H1 (cell line): ENCODE measurements around the gene MELK. TPM values are rescaled to one million over a fixed set of nuclear protein-coding genes. Genes with fewer than 3 reads are reported as not detected.

Source experiments
- SAP30 ChIP-seq: fragments of 300-600 bp; sonication (generic); IDR thresholded peaks from 2 replicates; pipeline ENCODE4 v1.7.1; 2012; ENCODE audit warnings: low read length, moderate library complexity, mild to moderate bottlenecking, inconsistent platforms; ENCODE audit not compliant: insufficient read depth, insufficient replicate concordance
- polyA plus RNA-seq, 7 experiments: library from polyadenylated mRNA; depleted of rRNA in 3 of 7; stranded (reverse) in 5 of 7; unstranded in 2 of 7; fragments of >200 nt in 5 of 7; fragments of 200-250 nt in 2 of 7; gene quantifications; 1 replicate in 5 of 7; 2 replicates in 1 of 7; 4 replicates in 1 of 7; pipeline versions ENCODE4 v1.2.1 to v1.2.3, GENCODE V29; 2011 to 2013; ENCODE audit warnings: missing spikeins in 2 of 7, mixed read lengths in 2 of 7
- total RNA-seq: library from RNA; stranded (reverse); fragmentation: NEBNext Ultra II Directional; extraction: Animal tissue kit (Norgen Biotek cat#: 25700); gene quantifications from 2 replicates; pipeline ENCODE4 v1.2.1, GENCODE V29; 2021
- TF ChIP-seq, protein P1 (sequence below), 3 experiments: IDR thresholded peaks; 1 replicate in 2 of 3; 2 replicates in 1 of 3; pipeline versions ENCODE4 v1.5.1 to v1.6.1; 2011; ENCODE audit warnings: low read length in 3 of 3, mild to moderate bottlenecking in 3 of 3, inconsistent platforms in 2 of 3, low read depth in 1 of 3, moderate library complexity in 1 of 3; ENCODE audit not compliant: insufficient read depth in 1 of 3; ENCODE audit errors: control extremely low read depth in 1 of 3
- TF ChIP-seq, protein P2 (sequence below): IDR thresholded peaks from 2 replicates; pipeline ENCODE4 v1.6.1; 2011; ENCODE audit warnings: low read depth, mild to moderate bottlenecking, low read length; ENCODE audit not compliant: insufficient read depth

Gene MELK
- total and polyA plus RNA-seq, 2 of the 8 experiments (the other 6 are each of a cell fraction or from before 2014, with no cell fraction given): 26.2 to 53.1 TPM

DNA sequence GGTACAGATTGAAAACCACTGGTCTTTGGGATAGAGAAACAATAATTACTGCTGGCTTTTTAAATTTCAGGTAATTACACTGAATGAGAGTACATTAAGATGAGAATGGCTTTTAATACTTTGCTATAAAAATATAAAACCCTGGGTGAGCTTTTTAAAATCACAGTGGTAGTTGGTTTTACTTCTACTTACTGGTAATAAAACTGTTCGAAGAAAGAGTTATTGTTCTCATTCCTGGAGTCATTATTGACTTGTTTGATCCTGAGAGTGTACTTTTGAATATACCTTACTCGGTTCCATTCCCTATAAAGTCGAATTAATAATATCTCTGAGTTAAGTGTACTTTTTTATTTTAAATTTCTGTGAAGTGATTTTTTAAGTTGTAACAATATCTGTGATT, 21.5 kb downstream of the MELK start (continued):
- TF ChIP-seq SAP30: no peak
- TF ChIP-seq, protein P1, sequence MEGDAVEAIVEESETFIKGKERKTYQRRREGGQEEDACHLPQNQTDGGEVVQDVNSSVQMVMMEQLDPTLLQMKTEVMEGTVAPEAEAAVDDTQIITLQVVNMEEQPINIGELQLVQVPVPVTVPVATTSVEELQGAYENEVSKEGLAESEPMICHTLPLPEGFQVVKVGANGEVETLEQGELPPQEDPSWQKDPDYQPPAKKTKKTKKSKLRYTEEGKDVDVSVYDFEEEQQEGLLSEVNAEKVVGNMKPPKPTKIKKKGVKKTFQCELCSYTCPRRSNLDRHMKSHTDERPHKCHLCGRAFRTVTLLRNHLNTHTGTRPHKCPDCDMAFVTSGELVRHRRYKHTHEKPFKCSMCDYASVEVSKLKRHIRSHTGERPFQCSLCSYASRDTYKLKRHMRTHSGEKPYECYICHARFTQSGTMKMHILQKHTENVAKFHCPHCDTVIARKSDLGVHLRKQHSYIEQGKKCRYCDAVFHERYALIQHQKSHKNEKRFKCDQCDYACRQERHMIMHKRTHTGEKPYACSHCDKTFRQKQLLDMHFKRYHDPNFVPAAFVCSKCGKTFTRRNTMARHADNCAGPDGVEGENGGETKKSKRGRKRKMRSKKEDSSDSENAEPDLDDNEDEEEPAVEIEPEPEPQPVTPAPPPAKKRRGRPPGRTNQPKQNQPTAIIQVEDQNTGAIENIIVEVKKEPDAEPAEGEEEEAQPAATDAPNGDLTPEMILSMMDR (IDR thresholded peaks at IDR 0.05; ENCODE audit: control extremely low read depth in 1 of 3, insufficient read depth in 1 of 3, low read depth in 1 of 3, low read length in 3 of 3): no peak
- TF ChIP-seq, protein P2, sequence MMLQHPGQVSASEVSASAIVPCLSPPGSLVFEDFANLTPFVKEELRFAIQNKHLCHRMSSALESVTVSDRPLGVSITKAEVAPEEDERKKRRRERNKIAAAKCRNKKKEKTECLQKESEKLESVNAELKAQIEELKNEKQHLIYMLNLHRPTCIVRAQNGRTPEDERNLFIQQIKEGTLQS: no peak
